HG03025 (cell line): ENCODE measurements around the gene PRC1.
A peak's percentile ranks its signal among the peaks of the same experiment; 100 is the strongest.
"Not testable (repeated sequence)": the region's sequence is repeated elsewhere in the genome, so short reads cannot be mapped to it uniquely, and the experiment has no call there.

Experiments used
- ATAC-seq: cut with Tn5 transposase; IDR thresholded peaks from one replicate; pipeline ENCODE4 v1.9.1; 2021; ENCODE audit warnings: mild to moderate bottlenecking, moderate library complexity; ENCODE audit not compliant: unreplicated experiment, low FRiP score

Gene PRC1, protein sequence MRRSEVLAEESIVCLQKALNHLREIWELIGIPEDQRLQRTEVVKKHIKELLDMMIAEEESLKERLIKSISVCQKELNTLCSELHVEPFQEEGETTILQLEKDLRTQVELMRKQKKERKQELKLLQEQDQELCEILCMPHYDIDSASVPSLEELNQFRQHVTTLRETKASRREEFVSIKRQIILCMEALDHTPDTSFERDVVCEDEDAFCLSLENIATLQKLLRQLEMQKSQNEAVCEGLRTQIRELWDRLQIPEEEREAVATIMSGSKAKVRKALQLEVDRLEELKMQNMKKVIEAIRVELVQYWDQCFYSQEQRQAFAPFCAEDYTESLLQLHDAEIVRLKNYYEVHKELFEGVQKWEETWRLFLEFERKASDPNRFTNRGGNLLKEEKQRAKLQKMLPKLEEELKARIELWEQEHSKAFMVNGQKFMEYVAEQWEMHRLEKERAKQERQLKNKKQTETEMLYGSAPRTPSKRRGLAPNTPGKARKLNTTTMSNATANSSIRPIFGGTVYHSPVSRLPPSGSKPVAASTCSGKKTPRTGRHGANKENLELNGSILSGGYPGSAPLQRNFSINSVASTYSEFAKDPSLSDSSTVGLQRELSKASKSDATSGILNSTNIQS

DNA sequence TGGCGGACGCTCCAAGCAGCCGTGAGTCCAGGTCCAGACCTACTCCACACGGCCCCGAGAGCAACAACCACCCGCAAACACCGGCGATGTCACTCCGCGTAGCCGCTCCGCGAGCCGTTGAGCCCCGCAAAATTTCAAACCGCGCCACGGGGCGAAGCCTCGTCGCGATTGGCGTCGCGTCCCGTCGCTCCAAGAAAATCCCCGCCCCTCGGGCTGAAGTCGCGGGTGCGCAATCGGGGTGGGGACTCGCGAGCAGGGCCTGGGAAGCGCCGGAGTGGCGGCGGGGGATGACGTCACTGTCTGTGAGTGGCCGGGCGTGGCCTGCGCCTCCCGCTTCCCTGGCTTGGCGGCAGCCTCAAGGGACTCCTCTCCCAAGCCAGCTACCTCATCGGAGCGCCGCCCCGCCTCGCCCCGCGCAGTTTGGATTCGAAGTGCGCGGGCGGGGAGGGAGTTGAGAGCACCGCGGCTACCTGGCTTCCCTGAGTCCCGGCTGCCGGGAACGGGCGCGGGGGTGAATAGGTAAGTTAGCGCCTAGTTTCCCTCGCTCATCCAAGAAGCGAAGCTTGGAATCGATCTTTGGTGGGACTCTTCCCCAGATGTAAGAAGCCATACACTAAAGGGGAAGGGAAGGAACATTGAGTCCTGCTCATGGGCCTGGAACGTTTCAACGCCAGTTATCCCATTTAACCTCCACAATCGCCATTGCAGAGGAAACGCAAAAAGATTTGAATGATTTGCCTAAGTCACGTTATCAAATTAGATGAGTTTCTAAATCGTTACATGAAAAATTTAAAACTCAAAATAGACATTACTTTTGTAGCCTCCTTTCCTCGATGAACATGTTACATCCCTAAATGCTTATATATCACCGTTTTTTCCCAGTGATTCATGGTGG is at the start of gene PRC1:
Gene PRC1, minus strand, starts transcription at position 119 of the 895 bp plus-strand sequence. Its CDS starts 118 bp downstream, at position 1.
- peak; percentile 95 for ATAC-seq

DNA sequence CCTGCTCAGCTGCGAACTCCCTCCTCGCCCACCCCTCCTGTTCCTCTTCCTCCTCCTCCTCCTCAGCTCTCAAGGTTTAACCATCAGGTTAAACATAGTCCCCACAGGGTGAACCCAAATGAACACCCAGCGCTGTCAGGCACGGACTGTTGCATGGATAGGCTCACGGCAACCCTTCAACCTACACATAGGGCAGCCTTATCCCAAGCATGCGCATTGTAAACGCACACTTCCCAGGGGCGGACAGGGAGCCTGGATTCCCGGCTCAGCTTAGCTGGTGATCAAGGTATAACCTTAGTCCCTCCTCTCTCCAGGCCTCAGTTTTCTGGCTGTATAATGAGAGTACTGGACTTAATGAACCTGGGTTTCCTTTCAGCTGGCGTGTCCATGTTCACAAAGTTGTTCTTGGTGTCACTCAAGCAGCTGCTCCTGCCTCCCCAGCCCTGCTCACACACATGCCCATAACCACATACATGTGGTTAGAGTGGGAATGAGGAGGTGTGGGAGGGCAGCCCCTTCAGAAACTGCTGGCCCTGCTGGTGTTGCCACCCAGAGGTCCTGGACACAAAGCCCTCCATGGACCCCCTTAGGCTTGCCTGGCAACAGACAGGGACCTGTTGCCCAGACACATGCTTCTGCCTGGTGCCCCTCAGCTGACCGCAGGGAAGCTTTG is 49.0 kb upstream of the PRC1 start:
- ATAC-seq, result no peak

DNA sequence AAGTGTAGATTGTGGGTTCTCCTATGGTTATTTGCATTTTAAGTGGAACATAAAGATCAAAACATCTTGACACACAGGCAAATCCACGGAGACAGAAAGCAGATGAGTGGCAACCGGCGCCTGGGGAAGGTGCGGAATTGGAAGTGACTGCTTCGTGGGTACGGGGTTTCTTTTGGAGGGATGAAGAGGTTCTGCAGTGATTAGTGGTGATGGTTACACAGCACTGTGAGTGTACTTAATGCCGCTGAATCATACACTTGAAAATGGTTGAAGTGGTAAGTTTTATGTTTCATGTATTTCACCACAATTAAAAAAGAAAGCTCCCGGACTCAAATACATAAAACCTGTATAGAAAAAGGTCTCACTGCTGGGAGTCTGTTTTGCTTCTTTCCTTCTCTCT is 46.5 kb upstream of the PRC1 start:
- ATAC-seq, result no peak

DNA sequence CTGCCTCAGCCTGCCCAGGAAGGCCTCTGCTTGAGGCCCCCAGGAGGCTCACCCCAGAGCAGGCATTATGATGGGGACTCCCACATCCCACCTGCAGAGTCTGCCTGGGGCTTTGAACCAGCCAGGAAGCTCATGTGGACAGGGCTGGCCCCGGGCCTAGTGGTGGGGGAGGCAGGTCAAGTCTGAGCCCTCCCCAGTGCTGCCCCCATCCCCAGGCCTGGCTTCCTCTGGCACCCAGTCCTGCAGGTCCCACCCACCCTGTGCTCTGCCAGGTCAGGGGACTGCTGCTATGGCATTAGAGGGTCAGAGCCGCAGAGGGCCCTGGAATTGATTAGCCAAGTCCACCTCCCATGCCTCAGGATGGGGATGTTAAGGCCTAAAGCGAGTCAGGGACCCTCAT is 45.7 kb upstream of the PRC1 start:
- no peak for ATAC-seq

DNA sequence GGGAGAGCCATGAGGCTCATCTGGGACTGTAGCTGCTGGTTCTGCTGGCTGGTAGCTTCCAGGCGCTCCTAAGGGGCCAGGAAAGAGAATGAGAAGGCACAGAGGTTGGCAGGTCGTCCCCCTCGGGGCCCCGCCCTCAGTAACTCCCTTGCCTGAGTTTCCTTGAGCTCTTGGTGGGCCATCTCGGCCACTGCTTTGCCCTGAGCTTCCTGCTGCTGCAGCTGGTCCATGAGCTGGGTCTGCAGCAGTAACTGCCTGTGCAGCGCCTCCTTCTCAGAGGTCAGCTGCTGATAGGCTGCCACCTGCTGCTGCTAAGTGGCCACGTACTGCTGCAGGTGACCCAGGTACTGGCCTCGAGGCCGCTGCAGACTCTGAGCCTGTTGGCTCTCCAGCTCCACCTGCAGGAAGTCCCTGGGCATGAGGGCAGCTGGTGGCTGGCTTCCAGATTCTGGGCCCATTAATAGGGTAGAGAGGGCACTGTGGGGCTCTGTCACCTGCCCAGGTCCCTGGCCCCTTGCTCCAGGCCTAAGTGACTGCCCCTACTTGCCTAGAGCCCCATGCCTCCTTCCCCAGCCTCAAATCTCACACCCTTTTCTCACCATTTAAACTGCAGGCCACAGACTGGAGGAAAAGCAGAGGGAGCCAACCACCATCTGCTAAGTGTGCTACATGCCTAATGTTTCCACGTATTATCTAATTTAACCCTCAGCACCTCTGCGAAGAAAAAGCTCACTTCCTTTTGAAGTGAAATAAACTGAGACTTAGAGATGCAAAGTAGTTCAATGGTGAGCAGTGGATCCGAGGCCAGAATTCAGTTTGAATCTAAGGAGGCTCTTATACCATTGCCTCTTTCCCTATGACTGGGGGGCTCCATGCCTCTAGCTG is 38.8 kb upstream of the PRC1 start:
- no peak for ATAC-seq

DNA sequence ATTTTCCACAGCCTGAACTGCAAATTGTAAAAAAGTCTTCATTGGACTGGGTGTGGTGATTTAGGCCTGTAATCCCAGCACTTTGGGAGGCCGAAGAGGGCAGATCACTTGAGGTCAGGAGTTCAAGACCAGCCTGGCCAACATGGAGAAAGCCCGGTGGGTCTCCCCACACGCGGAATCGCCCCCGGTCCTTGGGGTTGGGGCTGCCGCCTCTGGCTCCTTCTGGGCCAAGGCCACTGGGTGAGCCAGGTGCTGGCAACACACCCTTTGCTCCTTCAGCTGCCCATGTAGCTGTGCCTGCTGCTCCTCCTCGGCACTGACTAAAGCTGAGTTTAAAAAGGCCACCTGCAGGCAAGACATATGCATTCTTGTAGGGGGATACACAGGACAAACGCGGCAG is 37.5 kb upstream of the PRC1 start:
- no peak for ATAC-seq

DNA sequence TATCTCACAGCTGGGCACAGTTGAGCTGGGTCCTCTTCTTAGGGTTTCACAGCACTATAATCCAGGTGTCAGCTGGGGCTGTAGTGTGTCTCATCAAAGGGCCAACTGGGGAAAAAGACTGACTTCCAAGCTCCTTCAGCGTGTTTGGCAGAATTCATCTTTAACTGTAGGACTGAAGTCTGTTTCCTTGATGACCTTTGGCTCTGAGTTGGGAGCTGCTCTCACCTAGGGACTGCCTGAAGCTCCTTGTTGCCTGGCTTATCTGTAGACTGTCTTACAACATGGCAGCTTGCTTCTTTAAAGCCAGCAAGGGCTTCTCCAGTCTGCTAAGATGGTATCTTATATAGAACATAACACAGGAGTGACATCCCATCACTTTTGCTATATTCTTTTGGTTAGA is 33.3 kb upstream of the PRC1 start:
- no peak for ATAC-seq

DNA sequence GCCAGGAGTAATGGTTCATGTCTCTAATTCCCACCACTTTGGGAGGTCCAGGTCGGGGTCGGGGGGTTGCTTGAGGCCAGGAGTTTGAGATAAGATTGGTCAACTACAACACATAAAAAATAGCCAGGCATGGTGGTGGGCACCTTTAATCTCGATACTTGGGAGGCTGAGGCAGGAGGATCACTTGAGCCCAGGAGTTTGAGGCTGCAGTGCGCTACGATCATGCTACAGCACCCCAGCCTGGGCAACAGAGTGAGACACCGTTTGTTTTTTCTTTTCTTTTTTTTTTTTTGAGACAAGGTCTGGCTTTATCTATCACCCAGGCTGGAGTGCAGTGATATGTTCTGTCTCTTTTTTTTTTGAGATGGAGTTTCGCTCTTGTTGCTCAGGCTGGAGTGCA is 29.4 kb upstream of the PRC1 start:
- no peak for ATAC-seq

DNA sequence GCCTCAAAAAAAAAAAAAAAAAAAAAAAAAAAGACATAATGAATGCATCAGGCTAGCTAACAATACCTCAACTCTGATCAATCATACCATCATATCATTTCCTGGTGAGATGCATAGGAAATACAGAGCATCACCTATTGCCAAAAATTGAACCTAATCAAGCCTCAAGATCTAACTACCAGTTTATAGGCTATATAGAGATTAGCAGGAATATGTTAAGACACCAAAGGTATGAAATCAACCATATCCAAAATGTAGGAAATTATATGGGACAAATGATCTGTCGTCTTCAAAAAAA is 28.4 kb upstream of the PRC1 start:
- ATAC-seq, result no peak

DNA sequence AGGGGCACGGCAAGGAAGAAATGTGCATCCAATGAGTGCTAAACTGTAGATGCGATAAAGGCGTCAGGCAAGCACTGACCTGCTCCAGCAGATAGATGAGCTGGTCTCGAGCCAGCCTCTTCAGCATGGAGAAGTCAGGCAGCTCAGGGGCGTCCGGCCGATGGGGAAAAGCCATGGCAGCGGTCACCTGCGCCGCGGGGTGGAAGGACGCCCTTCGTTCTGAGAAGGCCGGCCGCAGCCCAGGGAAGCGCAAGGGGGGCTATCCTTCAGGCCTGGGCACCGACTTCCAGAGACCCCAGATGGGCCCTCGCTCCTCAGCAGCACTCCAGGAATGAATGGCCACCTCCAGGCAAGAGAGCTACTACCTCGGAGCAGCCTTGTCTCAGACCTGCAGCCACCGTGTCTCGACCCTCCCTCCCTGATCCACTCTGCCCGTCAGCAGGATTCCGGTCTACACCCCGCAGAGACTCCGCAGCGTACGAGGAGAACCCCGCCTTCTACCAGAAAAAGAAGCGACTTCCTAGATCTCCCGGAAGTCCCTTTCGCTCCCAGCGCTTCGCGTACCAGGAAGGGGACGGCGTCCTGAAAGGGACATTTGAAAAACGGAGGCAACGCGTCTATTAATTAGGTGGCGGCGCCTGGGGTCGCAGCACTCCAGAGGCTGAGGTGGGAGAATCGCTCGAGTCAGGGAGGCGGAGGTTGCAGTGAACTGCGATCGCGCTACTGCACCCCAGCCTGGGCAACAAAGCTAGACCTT is 27.9 kb upstream of the PRC1 start, which contains the start of gene VPS33B:
Gene VPS33B, minus strand, starts transcription at position 520 of the 757 bp plus-strand sequence. Its CDS starts 345 bp downstream, at position 175.
- ATAC-seq, result peak; percentile 52

DNA sequence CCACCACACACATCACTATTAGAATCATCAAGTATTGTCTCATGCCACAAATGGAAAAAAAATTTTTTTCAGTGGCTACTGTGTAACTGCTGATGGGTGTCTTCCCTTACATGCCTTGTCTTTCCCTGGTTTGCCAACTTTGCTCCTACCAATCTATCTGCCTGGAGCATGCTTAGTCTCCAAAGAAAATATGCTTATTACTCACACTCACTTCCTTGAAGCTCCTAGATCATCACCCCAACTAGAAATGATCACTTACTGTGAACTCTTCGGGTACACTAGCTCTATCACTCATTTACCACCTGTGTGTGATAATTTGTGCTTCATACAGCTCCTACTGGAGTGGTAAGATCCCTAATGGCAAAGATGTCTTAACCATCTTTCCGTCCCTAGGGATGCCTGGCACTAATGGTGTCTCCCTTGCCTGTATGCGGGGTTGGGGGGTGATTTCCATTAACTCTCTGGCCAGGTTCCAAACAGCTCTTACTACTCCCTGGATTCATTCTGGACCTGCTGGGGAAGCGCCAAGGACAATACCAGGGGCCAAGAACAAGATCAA is 27.3 kb upstream of the PRC1 start:
- ATAC-seq, result no peak

DNA sequence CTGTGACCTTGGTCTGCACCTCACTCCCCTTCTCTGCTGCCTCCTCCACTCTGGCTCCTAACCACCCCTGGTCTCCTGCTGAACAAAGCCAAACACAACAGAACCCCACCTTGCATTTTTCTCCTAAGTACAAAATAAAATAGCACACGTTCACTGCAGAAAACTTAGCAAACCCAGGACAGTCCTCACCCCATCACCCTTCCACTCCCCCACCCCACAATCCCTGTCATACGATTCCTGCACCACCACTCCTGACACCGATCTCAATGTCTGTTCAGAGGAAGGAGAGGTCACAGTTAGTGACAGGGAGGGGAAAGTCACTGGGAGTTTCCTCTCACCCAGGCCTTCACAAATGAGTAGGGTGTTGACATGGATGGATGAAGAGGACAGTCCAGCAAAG is 23.8 kb upstream of the PRC1 start:
- ATAC-seq, result no peak

DNA sequence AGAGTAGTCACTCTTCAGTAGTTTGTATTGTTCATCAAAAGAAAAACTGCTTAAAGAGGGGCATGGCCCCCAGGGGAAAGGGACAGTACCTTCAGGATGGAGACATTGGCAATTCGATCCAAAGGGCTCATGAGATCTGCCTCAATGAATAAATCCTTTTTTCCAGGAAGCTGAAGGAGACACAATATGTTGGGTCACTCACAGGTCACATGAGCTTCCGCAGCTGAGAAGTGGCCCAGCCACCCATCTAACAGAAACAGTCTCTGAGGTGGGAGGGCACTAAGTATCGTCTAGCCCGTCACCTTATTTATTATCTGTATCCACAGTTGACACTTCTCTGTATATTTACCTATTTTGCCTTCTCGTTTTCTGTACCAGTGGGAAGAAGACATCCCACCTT is 23.4 kb upstream of the PRC1 start:
- no peak for ATAC-seq

DNA sequence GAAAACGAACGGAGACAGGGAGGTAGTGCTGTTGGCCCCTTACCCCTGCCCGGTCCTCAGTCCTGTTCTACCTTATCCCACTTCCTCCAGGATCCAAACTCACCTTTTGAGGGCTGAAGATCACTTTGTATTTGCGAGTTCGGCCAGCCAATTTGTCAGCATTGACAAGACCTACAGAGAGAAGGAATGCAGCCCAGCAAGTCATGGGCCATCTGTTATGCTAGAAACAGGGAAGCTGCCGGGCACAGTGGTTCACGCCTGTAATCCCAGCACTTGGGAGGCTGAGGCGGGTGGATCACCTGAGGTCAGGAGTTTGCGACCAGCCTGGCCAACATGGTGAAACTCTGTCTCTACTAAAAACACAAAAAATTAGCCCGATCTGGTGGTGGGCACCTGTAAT is 19.4 kb upstream of the PRC1 start:
- ATAC-seq, result not testable (repeated sequence)

DNA sequence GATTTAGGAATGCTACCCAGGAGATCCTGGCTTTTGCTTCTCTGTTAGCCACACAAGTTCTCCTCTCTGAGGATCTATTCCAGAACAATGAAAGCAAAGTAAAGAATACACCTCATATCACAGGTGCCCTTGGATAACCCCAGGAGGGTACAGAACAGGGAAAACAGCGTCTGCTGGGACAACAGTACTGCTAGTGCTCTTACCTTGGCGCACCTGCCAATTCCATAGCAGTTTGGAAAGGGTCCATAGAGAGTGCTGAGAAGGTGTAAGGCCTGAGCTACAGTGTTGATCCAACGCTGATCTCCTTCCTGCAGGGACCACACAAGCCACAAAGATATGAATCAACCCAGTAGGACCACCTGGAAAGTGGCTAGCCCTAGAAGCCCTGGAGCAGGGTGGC is 12.9 kb upstream of the PRC1 start:
- no peak for ATAC-seq

DNA sequence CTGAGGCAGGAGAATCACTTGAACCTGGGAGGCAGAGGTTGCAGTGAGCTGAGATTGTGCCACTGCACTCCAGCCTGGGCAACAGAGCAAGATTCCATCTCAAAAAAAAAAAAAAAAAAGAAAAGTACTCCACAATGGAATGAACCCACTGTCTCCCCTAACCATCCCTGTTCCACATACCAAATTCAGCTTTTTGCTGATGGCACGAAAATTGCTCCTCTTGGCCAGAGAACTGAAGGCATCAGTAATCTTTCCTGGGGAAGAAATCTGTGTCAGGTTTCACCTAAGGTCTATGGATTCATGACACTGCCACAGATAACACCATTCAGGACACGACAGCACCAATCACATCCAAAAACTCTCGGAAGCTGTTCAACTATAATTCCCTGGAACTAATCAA is 6.9 kb upstream of the PRC1 start:
- ATAC-seq, result no peak

DNA sequence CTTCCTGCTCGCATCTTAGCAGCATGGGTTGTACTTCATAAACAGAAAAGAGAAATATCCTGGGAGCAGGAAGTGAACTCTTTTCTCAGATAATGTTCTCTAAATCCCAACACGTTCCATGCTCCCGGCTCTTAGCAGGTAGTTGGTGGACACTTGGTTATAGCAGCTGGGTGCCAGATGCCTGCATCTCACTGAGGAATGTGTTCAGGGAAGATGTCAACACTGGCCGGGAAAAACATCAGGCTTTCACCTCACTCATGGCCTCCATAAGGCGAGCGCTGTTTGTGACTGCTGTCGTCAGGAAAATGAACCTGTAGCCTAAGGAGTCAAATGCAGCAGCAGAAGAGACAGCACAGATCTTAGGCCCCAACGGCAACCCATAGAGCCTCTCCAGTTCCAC is 4.4 kb upstream of the PRC1 start:
- no peak for ATAC-seq

DNA sequence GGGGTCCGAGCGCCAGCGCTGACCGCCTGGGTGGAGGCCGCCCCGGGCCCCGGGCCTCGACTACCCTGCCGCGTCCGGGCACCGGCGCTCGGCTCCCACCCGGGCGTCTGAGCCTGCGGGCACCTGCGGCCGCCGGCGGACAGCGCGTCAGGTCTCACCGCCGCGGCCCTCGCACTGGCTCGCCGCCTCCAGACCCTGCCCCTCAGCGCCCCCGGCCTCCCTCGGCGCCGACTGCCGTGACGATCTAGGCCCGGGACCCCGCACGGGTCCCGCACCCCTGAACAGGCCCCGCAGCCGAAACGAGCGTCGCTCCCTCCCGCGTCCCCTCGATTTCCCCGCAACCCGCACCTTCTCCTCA is 297 bp downstream of the PRC1 start:
- ATAC-seq, result peak; percentile 26
